IPS DF 4.7 (cell line): Measurements from ENCODE around the gene PCDHGA3.
"Not testable (repeated sequence)": the region's sequence is repeated elsewhere in the genome, so short reads cannot be mapped to it uniquely, and the experiment has no call there.

Experiments used
- DNase-seq: peaks from one replicate; pipeline ENCODE4 v3.0.0-alpha.2; 2013; ENCODE audit warnings: low spot score; ENCODE audit errors: extremely low read depth

The PCDHGA3 gene

DNA sequence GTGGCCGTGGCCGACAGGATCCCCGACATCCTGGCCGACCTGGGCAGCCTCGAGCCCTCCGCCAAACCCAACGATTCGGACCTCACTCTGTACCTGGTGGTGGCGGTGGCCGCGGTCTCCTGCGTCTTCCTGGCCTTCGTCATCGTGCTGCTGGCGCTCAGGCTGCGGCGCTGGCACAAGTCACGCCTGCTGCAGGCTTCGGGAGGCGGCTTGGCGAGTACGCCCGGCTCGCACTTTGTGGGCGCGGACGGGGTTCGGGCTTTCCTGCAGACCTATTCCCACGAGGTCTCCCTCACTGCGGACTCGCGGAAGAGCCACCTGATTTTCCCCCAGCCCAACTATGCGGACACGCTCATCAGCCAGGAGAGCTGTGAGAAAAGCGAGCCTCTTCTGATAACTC is 2.4 kb downstream of the PCDHGA3 start:
- not testable (repeated sequence) for DNase-seq

DNA sequence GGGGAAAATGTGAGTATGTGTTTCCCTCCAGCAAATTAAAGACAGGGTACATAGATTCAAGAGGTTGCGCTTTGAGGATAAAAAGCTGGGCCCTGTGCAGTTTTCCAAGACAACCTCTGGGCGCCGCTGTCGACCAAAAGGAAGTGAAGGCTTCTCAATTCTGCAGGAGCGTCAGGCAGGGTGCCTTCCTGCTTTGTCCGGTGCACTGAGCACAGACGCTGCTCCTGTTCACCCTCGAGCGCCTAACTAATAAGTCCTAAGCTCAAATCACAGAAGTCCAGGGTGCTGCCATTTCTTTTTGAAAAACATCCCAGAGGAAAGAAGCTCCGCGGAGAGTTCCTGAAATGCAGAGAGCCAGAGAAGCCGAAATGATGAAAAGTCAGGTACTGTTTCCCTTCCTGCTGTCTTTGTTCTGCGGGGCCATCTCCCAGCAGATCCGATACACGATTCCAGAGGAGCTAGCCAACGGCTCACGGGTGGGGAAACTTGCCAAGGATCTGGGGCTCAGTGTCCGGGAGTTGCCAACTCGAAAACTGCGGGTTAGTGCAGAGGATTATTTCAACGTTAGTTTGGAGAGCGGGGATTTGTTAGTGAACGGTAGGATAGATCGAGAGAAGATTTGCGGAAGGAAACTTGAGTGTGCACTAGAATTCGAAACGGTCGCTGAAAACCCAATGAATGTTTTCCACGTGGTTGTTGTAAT is 6.4 kb downstream of the PCDHGA3 start, which contains the start of gene PCDHGB1:
PCDHGB1 (plus strand) TSS at position 183 of the 703 bp plus-strand sequence; CDS start at position 345, 162 bp downstream.
- no peak for DNase-seq

DNA sequence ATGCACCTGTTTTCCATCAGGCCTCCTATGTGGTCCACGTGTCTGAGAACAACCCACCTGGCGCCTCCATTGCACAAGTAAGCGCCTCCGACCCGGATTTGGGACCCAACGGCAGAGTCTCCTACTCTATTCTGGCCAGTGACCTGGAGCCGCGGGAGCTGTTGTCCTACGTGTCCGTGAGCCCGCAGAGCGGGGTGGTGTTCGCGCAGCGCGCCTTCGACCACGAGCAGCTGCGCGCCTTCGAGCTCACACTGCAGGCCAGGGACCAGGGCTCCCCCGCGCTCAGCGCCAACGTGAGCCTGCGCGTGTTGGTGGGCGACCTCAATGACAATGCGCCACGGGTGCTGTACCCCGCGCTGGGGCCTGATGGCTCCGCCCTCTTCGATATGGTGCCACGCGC is 8.0 kb downstream of the PCDHGA3 start:
- DNase-seq, result no peak

DNA sequence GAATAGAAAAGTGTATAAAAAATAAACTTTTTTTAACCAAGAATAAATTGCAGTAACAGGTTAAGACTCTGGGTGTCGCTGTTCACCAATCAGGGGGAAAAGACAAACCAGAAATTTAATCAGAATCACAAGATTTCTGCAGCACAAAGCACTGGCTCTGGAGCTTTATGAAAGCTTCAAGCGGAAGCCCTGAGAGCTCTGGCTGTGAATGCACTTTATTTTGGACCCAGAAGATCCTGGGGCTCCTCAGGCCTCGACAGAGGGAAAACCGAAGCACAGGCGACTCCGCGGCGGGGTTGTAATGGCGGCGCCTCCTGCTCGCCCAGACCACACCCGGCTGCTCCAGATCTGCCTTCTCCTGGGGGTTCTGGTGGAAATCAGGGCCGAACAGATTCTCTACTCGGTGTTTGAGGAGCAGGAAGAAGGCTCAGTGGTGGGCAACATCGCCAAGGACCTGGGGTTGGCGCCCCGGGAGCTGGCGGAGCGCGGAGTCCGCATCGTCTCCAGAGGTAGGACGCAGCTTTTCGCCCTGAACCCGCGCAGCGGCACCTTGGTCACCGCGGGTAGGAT is 11.4 kb downstream of the PCDHGA3 start, which contains the start of gene PCDHGA4:
PCDHGA4 (plus strand) TSS at position 122 of the 570 bp plus-strand sequence; CDS start at position 209, 87 bp downstream.
- no peak for DNase-seq

DNA sequence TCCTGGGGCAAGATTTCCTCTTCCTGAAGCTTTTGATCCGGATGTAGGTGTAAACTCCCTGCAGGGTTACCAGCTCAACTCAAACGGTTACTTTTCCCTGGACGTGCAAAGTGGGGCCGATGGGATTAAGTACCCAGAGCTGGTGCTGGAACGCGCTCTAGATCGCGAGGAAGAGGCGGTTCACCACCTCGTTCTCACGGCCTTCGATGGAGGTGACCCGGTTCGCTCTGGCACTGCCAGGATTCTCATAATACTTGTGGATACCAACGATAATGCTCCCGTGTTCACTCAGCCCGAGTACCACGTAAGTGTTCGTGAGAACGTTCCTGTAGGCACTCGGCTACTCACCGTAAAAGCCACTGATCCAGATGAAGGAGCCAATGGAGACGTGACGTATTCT is 12.0 kb downstream of the PCDHGA3 start:
- no peak for DNase-seq

DNA sequence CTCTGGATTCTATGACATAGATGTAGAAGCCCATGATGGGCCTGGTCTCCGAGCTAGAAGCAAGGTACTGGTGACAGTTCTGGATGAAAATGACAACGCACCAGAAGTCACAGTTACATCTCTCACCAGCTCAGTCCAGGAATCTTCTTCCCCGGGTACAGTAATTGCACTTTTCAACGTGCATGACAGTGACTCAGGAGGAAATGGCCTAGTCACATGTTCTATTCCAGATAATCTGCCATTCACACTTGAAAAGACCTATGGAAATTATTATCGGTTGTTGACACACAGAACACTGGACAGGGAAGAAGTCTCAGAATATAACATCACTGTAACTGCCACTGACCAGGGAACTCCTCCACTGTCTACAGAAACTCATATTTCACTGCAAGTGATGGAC is 12.5 kb downstream of the PCDHGA3 start:
- no peak for DNase-seq

DNA sequence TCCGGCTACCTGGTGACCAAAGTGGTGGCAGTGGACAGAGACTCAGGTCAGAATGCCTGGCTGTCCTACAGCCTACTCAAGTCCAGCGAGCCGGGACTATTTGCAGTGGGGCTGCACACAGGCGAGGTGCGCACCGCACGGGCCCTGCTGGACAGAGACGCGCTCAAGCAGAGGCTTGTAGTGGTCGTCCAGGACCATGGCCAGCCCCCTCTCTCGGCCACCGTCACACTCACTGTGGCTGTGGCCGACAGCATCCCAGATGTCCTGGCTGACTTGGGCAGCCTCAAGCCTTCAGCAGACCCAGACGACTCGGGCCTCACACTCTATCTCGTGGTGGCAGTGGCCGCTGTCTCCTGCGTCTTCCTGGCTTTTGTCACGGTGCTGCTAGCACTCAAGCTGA is 13.3 kb downstream of the PCDHGA3 start:
- DNase-seq, result no peak

DNA sequence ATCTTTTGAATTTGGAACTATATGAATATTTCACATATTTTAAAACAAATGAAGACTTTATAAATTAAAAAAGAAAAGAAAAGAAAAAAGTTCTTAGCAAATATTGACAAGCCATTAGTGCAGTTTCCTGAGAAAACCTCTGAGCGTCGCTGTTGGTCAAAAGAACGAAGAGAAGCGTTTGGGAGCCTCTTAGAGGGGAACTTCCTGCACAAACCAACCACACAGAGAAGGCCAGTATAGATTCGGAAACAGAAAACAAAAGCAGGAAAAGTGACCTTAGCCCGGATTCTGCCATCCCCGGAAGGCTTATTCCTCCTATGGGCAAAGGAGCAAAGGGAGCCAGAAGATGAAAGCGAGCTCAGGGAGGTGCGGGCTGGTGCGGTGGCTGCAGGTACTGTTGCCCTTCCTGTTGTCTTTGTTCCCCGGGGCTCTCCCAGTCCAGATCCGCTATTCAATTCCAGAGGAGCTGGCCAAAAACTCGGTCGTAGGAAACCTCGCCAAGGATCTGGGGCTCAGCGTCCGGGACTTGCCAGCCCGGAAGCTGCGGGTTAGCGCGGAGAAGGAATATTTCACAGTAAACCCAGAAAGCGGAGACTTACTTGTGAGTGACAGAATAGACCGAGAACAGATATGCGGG is 16.3 kb downstream of the PCDHGA3 start, which contains the start of gene PCDHGB2:
PCDHGB2 (plus strand) TSS at position 205 of the 637 bp plus-strand sequence; CDS start at position 347, 142 bp downstream.
- no peak for DNase-seq

DNA sequence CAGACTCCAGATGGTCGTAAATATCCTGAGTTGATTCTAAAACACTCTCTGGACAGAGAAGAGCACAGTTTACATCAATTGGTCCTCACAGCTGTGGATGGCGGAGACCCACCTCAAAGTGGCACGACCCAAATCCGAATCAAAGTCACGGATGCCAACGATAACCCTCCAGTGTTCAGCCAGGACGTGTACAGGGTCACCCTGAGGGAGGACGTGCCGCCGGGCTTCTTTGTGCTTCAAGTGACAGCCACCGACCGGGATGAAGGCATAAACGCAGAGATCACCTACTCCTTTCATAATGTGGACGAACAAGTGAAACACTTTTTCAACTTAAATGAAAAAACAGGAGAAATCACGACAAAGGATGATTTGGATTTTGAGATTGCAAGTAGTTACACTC is 17.1 kb downstream of the PCDHGA3 start:
- no peak for DNase-seq

DNA sequence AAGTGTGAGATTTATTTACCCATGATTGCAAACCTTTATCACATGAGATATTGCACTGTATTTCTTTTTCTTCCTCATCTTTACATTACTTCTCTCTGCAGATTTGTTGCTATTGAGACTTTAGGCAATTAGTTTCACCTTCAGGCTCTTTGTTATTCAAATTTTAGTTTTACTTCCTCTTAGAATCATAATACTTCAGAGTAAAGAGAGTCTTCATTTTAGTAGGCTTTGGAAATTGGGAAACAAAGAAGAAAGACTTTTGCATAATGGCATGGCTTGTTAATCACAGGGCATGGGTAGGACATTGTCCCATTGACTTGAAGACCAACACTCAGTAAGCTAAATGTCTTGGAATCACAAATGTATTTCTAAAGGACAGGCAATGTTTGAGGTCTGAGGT is 19.1 kb downstream of the PCDHGA3 start:
- DNase-seq, result no peak

DNA sequence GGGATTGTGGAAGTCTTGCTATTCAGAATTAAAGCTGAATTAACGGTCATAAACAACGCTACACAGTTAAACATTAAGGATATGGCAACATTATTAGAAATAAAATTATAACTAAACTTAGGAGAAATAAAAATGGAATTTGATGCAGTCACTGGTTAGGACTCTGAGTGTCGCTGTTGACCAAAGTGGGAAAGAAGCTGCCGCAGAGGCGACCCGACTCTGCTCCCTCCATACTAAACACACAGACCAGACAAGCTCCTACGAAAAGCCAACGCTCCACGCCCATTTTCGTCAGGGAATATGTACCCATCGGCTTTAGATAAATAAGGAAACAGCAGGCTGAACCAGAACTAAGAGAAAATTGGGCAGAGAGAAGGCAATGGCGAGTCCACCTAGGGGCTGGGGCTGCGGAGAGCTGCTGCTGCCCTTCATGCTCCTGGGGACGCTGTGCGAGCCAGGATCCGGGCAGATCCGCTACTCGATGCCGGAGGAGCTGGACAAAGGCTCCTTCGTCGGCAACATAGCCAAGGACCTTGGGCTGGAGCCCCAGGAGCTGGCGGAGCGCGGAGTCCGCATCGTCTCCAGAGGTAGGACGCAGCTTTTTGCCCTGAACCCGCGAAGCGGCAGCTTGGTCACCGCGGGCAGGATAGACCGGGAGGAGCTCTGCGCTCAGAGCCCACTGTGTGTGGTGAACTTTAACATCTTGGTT is 20.5 kb downstream of the PCDHGA3 start, which contains the start of gene PCDHGA5:
PCDHGA5 (plus strand) TSS at position 211 of the 709 bp plus-strand sequence; CDS start at position 380, 169 bp downstream.
- no peak for DNase-seq

DNA sequence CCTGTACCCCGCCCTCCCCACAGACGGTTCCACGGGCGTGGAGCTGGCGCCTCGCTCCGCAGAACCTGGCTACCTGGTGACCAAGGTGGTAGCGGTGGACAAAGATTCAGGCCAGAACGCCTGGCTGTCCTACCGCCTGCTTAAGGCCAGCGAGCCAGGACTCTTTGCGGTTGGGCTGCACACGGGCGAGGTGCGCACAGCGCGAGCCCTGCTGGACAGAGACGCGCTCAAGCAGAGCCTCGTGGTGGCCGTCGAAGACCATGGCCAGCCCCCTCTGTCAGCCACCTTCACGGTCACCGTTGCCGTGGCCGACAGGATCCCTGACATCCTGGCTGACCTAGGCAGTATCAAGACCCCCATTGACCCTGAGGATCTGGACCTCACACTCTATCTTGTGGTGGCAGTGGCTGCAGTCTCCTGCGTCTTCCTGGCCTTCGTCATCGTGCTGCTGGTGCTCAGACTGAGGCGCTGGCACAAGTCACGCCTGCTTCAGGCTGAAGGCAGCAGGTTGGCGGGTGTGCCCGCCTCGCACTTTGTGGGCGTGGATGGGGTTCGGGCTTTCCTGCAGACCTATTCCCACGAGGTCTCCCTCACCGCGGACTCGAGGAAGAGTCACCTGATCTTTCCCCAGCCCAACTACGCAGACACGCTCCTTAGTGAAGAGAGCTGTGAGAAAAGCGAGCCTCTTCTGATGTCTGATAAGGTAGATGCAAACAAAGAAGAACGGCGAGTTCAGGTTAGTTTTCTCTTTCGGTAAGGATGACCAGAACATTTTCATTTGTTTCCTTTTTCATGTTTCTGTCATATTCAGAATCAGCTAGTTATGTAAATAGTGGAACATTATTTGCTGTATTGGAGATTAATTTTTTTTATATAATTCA is 22.6 kb downstream of the PCDHGA3 start:
- no peak for DNase-seq

DNA sequence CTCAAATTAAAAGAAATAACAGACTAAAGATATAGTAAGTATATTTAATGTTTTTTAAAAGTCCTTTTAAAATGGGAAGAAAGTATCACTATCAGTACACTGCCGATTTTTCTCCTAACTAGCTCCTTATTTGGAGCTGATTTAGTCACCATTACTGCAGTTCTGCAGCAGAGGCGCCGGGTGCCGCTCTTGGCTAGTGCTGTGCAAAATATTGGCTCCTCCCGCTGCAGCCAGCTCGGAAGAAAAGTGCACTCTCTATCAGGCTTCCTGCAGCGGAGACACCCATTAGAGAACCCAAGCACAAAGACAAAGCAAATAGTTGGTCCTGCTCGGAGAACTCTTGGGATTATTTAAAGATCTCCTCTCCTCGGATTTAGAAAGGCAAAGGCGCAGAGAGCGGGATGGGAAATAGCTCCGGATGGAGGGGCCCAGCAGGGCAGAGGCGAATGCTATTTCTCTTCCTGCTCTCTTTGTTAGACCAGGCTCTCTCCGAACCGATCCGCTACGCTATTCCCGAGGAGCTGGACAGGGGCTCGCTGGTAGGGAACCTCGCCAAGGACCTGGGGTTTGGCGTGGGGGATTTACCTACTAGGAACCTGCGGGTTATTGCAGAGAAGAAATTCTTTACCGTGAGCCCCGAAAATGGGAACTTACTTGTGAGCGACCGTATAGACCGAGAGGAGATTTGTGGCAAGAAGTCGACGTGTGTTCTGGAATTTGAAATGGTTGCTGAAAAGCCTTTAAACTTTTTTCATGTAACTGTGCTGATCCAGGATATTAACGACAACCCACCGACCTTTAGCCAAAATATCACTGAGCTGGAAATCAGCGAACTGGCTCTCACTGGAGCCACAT is 26.6 kb downstream of the PCDHGA3 start, which contains the start of gene PCDHGB3:
PCDHGB3 (plus strand) TSS at position 249 of the 855 bp plus-strand sequence; CDS start at position 402, 153 bp downstream.
- no peak for DNase-seq

DNA sequence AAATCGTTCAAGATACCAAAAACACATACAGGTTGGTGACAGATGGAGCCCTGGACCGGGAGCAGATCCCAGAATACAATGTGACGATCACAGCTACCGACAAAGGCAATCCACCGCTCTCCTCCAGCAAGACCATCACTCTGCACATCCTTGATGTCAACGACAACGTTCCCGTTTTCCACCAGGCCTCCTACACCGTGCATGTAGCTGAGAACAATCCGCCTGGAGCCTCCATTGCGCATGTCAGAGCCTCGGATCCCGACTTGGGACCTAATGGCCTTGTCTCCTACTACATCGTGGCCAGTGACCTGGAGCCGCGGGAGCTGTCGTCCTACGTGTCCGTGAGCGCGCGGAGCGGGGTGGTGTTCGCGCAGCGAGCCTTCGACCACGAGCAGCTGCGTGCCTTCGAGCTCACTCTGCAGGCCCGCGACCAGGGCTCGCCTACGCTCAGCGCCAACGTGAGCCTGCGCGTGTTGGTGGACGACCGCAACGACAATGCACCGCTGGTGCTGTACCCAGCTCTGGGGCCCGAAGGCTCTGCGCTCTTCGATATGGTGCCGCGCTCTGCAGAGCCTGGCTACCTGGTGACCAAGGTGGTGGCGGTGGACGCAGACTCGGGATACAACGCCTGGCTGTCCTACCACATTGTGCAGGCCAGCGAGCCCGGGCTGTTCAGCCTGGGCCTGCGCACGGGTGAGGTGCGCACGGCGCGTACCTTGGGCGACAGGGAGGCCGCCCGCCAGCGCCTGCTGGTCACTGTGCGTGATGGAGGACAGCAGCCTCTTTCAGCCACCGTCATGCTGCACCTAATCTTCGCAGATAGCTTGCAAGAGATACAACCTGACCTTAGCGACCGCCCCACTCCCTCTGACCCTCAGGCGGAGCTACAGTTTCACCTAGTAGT is 28.2 kb downstream of the PCDHGA3 start:
- DNase-seq, result no peak

DNA sequence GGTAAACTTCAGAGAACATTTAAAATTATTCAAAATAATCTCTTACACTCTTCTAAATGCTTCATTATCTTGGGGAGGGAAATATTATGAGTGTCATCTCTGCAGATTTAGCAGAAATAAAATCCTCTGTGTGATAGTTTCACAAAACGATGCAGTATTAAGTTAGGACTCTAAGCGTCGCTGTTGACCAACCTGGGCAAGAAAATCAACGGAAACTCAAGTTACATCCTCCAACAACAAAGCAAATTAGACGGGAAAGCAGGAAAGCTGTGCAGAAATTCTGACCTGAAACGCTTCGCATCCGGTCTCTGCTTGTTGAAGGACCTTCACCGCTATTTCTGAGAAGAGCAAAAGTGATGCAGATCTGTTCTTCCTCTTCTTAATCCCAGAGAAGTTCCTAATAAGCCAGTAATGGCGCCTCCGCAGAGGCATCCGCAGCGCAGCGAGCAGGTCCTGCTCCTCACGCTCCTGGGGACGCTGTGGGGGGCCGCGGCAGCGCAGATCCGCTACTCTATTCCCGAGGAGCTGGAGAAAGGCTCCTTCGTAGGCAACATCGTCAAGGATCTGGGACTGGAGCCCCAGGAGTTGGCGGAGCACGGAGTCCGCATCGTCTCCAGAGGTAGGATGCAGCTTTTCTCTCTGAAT is 30.2 kb downstream of the PCDHGA3 start, which contains the start of gene PCDHGA6:
PCDHGA6 (plus strand) TSS at position 219 of the 645 bp plus-strand sequence; CDS start at position 412, 193 bp downstream.
- no peak for DNase-seq

DNA sequence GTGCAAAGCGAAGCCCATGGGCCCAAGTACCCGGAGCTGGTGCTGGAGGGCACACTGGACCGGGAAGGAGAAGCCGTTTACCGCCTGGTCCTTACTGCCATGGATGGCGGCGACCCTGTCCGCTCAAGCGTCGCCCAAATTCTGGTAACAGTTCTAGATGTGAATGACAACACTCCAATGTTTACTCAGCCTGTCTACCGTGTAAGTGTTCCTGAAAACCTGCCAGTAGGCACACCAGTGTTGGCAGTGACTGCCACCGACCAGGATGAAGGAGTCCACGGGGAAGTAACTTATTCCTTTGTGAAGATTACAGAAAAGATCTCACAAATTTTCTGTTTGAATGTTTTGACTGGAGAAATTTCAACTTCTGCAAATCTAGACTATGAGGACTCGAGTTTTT is 31.0 kb downstream of the PCDHGA3 start:
- DNase-seq, result no peak

DNA sequence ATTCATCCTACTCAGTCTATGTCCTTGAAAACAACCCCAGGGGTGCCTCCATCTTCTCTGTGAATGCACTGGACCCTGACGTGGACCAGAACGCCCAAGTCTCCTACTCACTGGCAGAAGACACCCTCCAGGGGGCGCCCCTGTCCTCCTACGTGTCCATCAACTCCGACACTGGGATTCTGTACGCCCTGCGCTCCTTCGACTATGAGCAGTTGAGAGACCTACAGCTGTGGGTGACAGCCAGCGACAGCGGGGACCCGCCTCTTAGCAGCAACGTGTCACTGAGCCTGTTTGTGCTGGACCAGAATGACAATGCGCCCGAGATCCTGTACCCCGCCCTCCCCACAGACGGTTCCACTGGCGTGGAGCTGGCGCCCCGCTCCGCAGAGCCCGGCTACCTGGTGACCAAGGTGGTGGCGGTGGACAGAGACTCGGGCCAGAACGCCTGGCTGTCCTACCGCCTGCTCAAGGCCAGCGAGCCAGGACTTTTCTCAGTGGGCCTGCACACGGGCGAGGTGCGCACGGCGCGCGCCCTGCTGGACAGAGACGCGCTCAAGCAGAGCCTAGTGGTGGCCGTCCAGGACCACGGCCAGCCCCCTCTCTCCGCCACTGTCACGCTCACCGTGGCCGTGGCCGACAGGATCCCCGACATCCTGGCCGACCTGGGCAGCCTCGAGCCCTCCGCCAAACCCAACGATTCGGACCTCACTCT is 32.0 kb downstream of the PCDHGA3 start:
- DNase-seq, result not testable (repeated sequence)
